NCI-H2171 (cell line): Measurements from ENCODE around the gene TRPC1.
"Not testable (repeated sequence)": the region's sequence is repeated elsewhere in the genome, so short reads cannot be mapped to it uniquely, and the experiment has no call there.

Experiments
- DNase-seq: peaks from one replicate; lab custom pipeline; 2025; lab: John Stamatoyannopoulos, UW

The TRPC1 gene

DNA sequence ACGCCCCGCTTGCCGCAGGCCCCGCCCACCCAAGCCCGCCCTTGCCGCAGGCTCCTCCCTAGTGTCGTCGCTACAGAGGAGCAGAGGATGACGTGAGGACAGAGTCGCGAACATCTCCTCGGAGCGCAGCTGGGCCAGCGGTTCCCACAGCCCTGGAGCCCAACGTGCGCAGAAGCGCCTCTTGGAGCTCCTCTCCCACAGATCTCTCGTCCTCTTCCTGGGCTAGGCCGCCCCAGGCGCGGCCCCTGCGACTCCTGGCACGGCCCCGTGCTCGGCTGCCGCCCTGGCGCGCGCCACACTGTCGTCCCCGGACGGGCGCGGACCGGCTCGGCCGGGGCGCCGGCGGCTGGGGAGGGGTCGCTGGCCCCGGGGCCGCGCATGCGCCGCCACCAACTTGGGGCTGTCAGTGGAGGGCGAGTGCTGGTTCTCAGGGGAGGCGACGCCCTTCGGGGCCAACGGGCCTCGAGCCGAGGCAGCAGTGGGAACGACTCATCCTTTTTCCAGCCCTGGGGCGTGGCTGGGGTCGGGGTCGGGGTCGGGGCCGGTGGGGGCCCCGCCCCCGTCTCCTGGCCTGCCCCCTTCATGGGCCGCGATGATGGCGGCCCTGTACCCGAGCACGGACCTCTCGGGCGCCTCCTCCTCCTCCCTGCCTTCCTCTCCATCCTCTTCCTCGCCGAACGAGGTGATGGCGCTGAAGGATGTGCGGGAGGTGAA is at the start of gene TRPC1:
Gene TRPC1, plus strand, starts transcription at position 67 of the 714 bp plus-strand sequence. Its CDS starts 526 bp downstream, at position 593.
- DNase-seq, result peak; percentile 88

GRCh38 chr3:142676151-142676550 is 47.7 kb upstream of the TRPC1 start:
- no peak for DNase-seq

DNA sequence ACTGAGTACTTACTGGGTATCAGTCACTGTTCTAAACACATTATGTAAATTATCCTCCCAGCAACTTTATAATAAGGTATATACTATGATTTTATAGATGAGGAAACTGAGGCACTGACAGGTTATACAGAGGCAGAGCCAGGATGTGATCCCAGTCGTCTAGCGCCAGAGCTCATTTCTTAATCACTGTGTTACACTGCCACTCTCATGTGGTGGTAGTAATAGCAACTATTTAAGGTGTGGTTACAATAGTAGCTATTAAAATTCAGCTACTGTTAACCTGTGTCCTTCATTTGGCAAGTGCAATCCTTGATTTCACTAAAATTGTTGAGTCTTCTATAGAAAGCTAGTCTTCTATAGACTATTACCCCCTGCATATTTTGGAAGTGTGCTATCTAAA is 43.1 kb upstream of the TRPC1 start:
- no peak for DNase-seq

- DNase-seq, result no peak
Measured at GRCh38 chr3:142690613-142691012, 33.2 kb upstream of the TRPC1 start.

DNA sequence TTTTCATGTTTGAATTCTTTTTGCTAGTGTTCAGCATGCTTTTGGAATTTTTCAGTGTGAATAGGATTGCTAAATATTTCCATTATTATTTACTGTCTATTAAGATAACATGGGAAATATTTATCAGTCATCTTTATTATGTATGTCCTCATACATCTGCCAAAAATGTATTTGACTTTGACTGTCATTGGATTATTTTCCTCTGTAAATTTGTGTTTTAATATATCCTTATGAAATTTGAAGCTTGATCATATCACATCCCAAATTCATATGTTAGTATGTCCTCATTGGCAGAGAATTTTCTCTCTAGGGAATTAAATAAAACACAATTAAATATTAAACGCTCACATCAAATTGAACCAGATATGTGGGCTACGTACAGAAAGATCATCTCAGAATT is 32.3 kb upstream of the TRPC1 start:
- DNase-seq, result no peak

DNA sequence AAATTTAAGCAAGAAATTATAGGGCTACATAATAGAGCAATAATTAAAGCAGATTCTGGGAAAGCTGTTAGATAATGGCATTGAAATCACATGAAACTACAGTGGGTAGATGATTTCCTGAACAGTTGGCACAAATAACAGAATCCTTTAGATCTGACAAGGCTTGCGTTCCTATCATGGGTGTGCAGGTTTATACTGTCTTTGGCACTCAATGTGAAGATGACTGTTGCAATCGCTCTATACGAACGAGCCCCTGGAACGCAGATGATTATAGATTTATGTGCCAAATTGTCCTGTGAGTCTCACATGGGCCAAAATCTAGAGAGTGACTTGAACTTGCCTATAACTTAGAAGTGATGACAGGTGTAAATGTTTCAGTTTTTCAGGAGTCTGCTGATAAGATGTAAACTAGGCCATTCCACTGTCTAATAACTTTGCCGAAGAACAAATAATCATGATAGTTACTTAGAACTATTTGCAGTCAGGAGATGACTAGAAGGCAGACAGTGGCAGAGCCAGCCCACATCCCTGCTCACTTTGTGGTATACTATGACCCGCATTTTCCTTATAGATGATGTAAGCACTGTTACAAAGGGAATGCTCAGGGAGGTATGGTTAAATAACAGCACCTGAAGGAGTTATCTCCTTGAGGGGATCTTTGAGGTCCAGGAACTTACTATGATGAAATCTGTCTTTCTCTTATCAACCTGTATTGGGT is 30.5 kb upstream of the TRPC1 start:
- no peak for DNase-seq

DNA sequence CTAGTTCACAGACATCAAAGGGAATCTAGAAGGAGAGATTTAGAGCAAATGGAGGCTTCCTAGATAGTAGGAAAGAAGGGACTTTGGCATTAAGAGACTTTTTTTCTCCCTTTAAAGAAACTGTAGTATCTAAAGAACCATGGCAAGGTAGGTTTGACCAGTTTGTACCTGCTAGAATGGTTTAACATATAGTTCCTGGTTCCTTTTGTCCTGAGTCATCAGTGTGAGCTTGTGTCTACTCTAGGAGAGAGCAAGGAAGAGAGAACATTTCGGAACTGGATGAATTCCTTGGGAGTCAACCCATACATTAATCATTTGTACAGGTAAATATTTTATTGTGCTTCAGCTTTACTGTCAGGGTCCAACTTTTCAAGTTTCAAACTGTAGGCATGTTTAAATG is 29.6 kb upstream of the TRPC1 start:
- DNase-seq, result no peak

- DNase-seq, result peak; percentile 3
Measured at GRCh38 chr3:142705198-142705597, 18.6 kb upstream of the TRPC1 start.

GRCh38 chr3:142706321-142707127 is 17.3 kb upstream of the TRPC1 start:
- DNase-seq, result no peak

DNA sequence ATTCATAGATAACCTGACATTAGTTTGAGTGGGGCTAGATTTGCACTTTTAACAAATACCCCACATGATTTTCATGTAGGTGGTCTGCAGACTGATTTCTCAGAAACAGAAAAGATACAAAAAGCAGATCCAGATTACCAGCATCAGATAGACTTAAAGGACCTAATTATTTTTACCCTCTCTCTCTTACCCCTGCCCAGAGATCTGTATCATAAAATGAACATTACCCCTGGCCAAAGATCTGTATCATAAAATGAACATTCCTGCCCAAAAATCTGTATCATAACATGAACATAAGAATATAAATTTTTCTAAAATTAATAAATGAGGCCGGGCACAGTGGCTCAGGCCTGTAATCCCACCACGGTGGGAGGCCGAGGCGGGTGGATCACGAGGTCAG is 14.6 kb upstream of the TRPC1 start:
- no peak for DNase-seq

DNA sequence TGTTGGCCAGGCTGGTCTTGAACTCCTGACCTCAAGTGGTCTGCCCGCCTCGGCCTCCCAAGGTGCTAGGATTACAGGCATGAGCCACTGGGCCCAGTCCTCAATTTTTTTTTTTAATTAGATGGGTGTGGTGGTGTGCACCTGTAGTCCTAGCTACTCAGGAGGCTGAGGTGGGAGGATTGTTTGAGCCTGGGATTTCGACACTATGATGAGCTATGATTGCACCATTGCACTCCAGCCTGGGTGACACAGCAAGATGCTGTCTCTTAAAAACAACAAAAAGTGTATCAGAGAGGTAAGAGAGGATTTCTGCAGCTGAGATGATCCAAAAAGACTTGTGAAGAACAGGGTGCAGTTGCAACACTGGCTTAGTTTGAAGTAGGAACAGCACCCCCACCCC is 9.0 kb upstream of the TRPC1 start:
- not testable (repeated sequence) for DNase-seq

DNA sequence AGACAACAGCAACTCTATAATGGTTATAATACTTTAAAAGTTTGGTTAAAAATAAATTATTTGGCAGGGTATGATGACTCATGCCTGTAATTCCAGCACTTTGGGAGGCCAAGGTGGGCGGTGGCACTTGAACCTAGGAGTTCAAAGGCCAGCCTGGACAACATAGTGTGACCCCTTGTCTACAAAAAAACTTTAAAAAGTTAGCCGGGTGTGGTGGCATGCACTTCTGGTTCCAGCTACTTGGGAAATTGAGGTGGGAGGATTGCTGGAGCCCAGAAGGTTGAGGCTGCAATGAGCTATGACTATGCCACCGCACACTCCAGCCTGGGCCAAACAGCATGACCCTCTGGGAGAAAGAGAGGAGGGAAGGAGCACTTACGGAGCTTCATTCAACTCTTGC is 7.7 kb upstream of the TRPC1 start:
- no peak for DNase-seq

- no peak for DNase-seq
Measured at GRCh38 chr3:142723665-142723967, 218 bp upstream of the TRPC1 start.

- peak; percentile 4 for DNase-seq
Measured at GRCh38 chr3:142724682-142725356, 985 bp downstream of the TRPC1 start.

- no peak for DNase-seq
Measured at GRCh38 chr3:142725357-142725739, 1.5 kb downstream of the TRPC1 start.

DNA sequence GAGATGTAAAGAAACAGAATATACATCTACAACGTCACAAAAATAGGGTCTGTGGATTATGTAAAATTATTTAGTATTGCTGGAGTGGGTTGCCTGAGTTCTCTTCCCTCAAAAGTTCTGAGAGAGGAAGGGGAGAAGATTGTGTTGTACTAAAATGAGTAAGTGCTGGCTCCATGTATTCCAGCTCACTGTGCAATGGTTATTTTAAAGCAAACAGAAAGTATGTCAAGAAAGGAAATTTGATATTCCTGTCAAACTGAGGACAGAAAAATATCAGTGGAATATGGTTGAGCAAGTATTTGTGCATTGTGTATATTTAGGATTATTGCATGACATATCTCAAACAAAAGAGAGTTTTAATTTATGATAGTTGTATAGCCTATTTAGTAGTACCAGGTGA is 2.2 kb downstream of the TRPC1 start:
- no peak for DNase-seq

DNA sequence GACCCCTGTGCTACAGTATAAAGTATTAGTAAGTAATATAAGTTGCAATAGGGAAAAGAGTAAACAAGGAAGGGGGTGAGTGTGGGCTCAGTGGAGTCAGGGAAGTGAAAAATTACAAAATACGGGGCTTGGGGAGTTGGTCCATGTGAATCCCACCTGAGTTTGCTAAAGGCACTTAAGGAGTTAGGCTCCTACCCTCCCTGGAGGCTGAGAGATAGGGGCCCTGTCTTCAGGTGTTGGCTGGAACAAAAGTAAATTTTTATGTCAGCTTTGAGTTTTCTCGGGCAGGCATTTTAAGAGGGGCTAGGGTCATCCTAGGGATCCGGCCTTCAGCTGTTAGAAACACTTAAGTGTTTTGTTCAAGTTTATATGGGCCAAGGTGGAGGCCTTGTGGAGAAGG is 8.2 kb downstream of the TRPC1 start:
- DNase-seq, result no peak

- DNase-seq, result no peak
Measured at GRCh38 chr3:142734834-142735233, 11.0 kb downstream of the TRPC1 start.

- DNase-seq, result no peak
Measured at GRCh38 chr3:142735462-142735861, 11.6 kb downstream of the TRPC1 start.

DNA sequence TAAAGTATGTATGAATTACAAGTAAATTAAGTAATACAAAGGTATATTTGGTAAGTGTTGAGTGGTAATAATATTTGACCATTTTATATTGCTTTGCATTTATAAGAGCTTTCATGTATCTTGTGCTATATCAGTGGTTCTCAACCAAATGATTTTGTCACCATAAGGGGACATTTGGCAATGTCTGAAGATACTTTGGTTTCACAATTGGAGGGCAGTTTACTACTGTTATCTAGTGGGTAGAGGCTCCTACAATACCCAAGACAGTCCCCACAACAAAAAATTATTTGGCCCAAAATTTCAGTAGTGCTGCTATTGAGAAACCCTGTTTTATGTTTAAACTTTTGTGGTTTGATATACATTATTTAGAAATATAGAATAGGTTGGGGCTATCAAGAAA is 14.6 kb downstream of the TRPC1 start:
- DNase-seq, result no peak

DNA sequence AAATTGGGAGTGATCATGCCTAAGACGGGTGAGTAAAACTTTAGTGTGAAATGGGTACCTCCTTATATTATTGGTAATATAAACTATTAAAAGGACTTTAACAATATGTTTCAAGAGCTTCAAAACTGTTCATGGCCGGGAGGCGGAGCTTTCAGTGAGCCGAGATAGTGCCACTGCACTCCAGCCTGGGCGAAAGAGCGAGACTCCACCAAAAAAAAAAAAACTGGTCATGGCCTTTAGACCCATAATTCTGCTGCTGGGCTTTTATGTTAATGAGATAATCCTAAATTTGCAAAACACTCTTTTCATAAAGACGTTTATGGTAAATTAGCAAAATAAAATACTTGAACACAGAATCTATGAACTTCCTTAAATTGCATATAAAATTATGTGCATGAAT is 22.8 kb downstream of the TRPC1 start:
- no peak for DNase-seq

- not testable (repeated sequence) for DNase-seq
Measured at GRCh38 chr3:142750531-142750930, 26.7 kb downstream of the TRPC1 start.

DNA sequence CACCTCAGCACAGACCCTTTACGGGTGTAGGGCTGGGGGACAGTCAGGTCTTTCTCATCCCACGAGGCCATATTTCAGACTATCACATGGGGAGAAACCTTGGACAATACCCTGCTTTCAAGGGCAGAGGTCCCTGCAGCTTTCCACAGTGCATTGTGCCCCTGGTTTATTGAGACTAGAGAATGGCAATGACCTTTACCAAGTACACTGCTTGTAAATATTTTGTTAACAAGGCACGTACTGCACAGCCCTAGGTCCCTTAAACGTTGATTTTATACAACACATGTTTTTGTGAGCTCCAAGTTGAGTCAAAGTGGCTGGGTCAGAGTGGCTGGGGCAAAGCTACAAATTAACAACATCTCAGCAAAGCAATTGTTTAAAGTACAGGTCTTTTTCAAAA is 28.8 kb downstream of the TRPC1 start:
- DNase-seq, result not testable (repeated sequence)
